Neural crest cell (in vitro differentiated cells): Measurements from ENCODE around the gene FOXC2. TPM values are rescaled to one million over a fixed set of nuclear protein-coding genes. Genes with fewer than 3 reads are reported as not detected.
"Not testable (repeated sequence)": the region's sequence is repeated elsewhere in the genome, so short reads cannot be mapped to it uniquely, and the experiment has no call there.

Source experiments
- DNase-seq: peaks from one replicate; pipeline ENCODE4 v3.0.0; 2021; ENCODE audit warnings: low read depth, mixed read lengths, low spot score
- H3K27ac Mint-ChIP-seq: one replicate; pipeline ENCODE4 v1.8.0; 2021; ENCODE audit warnings: mild to moderate bottlenecking, mixed read lengths; ENCODE audit not compliant: unreplicated experiment
- H3K27me3 Mint-ChIP-seq: 2 replicates; pipeline ENCODE4 v1.8.0; 2021; ENCODE audit warnings: low read depth, mild to moderate bottlenecking, mixed read lengths
- H3K36me3 Mint-ChIP-seq: 2 replicates; pipeline ENCODE4 v1.8.0; 2021; ENCODE audit warnings: low read depth, mild to moderate bottlenecking, mixed read lengths
- H3K4me1 Mint-ChIP-seq: 2 replicates; pipeline ENCODE4 v1.8.0; 2021; ENCODE audit warnings: mixed read lengths
- H3K4me3 Mint-ChIP-seq: one replicate; pipeline ENCODE4 v1.8.0; 2021; ENCODE audit warnings: mild to moderate bottlenecking, mixed read lengths
- H3K9me3 Mint-ChIP-seq: 2 replicates; pipeline ENCODE4 v1.8.0; 2021; ENCODE audit warnings: mixed read lengths
- CTCF ChIP-seq: fragments of 200-600 bp; sonication (generic); conservative IDR thresholded peaks from 2 replicates; pipeline ENCODE4 v1.5.0; 2021; ENCODE audit warnings: antibody characterized with exemption, mild to moderate bottlenecking
- total RNA-seq: library from RNA; stranded (reverse); gene quantifications from 2 replicates; pipeline ENCODE4 v1.2.1, GENCODE V29; 2021

FOXC2 gene
- total RNA-seq, 1 donor from 2014 or later = not detected

GRCh38 chr16:86585821-86586611 is 19.4 kb downstream of the FOXC2 start:
- Mint-ChIP-seq H3K27me3 (peaks cover 35% of the 10 kb centered on the region), H3K36me3 (no peaks in the 10 kb centered on the region), H3K4me3 (no peak overlapping the region), H3K9me3 (peaks cover under 1% of the 10 kb centered on the region), H3K27ac (no peak overlapping the region), H3K4me1 (no peaks in the 10 kb centered on the region)
- no peak for TF ChIP-seq CTCF
- no peak for DNase-seq

GRCh38 chr16:86587487-86587886 is 20.9 kb downstream of the FOXC2 start:
- TF ChIP-seq CTCF = no peak
- peaks cover 3% of the 10 kb centered on the region for H3K36me3 Mint-ChIP-seq
- H3K4me1 Mint-ChIP-seq = no peaks in the 10 kb centered on the region
- no peak for DNase-seq
- peaks cover 29% of the 10 kb centered on the region for H3K27me3 Mint-ChIP-seq
- no peak overlapping the region for H3K4me3 Mint-ChIP-seq
- H3K27ac Mint-ChIP-seq = no peak overlapping the region
- H3K9me3 Mint-ChIP-seq = peaks cover 5% of the 10 kb centered on the region

GRCh38 chr16:86587955-86588354 is 21.3 kb downstream of the FOXC2 start:
- peaks cover 28% of the 10 kb centered on the region for H3K27me3 Mint-ChIP-seq
- not testable (repeated sequence) for DNase-seq, H3K4me3 Mint-ChIP-seq, H3K36me3 Mint-ChIP-seq, H3K9me3 Mint-ChIP-seq, H3K27ac Mint-ChIP-seq, H3K4me1 Mint-ChIP-seq

- no peak for TF ChIP-seq CTCF
- Mint-ChIP-seq H3K9me3 (peaks cover 5% of the 10 kb centered on the region), H3K4me1 (peaks cover 14% of the 10 kb centered on the region), H3K4me3 (no peak overlapping the region), H3K27ac (no peak overlapping the region), H3K36me3 (peaks cover 3% of the 10 kb centered on the region), H3K27me3 (peaks cover 38% of the 10 kb centered on the region)
- DNase-seq = no peak
Measured at GRCh38 chr16:86590501-86591144, 24.0 kb downstream of the FOXC2 start.

GRCh38 chr16:86591270-86591669 is 24.6 kb downstream of the FOXC2 start:
- Mint-ChIP-seq H3K27ac (no peak overlapping the region), H3K36me3 (peaks cover 3% of the 10 kb centered on the region), H3K4me3 (no peak overlapping the region)

More at GRCh38 chr16:86591270-86591669, 24.6 kb downstream of the FOXC2 start:
- peaks cover 5% of the 10 kb centered on the region for H3K9me3 Mint-ChIP-seq
- DNase-seq = no peak
- TF ChIP-seq CTCF = no peak
- H3K27me3 Mint-ChIP-seq = peaks cover 38% of the 10 kb centered on the region
- peaks cover 14% of the 10 kb centered on the region for H3K4me1 Mint-ChIP-seq
